NOMO-1 treated with DMSO at 0.1 percent for 48 hours (cell line): ENCODE measurements around the gene RHBDD1.

Experiments used
- DNase-seq: peaks from one replicate; lab custom pipeline; 2025; ENCODE audit not compliant: unreplicated experiment; lab: John Stamatoyannopoulos, UW

The RHBDD1 gene

GRCh38 chr2:226979004-226979403, 143.2 kb downstream of the RHBDD1 start:
- DNase-seq, result no peak

GRCh38 chr2:226981791-226982326, 146.0 kb downstream of the RHBDD1 start:
- DNase-seq, result no peak

GRCh38 chr2:226983895-226984749, 148.3 kb downstream of the RHBDD1 start:
- no peak for DNase-seq

DNA sequence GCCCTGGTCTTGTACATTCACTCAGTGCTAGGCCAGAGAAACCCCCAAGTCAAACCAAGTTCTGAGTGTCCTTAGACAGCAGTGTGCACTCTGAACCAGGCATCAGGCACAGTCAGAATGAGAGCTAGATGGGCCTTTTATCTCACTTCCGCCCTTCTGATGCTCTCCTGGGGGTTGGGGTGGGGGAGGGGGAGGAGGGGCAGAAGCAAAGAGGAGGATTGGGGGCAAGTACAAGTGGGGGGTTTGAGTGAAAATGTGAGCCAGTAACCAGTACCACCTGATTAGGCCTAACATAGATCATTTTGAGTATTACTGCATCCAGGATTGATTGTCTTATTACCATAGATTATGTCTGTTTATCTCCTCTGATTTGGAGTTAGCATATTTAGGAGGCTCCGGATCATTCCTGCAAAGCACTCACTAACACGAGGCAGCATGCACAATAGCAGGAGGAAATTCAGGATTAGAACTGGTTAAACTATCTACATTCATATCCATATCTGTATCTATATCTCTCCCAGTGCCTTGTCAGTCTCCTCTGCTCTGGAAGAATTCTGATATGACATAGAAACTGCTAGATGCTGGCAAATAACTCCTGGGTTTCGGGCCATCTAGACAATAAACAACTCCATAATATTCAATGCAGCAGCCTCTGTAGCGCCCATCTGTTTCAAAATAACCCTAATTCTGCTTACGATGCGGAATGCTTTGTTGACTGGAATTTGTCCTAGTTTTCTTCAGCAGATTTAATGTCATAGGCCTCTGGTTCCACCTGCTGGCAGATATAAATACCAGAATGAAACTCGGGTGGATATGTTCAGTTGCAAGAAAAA, 149.1 kb downstream of the RHBDD1 start:
- DNase-seq, result no peak

DNA sequence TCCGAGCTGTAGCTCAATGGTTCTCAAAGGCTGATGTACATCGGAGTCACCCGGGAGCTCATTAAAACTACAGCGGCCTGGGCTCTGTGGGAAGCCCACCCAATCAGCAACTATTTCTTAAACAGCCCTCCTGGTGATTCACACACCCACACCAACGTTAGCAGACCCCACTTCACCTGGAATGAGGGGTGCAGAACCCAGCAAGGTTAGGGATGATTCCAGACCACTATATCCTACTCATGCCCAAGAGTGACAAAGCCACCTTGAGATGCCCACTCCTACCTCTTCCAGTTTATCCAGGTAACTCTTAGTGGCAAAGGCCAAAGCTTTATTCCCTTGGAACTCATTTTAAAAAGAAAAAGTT, 149.7 kb downstream of the RHBDD1 start:
- no peak for DNase-seq

DNA sequence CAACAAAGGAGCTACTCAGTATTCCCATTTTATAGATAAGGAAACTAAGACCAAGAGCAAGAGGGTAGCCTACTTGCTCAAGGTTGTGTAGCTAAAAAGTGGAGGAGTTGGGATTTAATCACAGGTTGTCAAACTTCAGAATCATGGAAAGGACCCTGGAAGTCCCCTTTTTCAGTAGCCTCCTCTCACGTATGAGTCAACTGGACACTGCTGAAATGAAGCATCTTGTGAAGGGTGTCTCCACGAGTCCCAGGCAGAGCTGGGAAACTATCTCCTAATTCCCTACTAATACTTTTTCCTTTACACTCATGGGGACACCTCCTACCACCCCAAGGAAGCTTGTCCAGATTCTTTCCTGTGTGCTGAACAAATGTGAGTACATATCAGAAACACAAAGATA, 155.8 kb downstream of the RHBDD1 start:
- no peak for DNase-seq

DNA sequence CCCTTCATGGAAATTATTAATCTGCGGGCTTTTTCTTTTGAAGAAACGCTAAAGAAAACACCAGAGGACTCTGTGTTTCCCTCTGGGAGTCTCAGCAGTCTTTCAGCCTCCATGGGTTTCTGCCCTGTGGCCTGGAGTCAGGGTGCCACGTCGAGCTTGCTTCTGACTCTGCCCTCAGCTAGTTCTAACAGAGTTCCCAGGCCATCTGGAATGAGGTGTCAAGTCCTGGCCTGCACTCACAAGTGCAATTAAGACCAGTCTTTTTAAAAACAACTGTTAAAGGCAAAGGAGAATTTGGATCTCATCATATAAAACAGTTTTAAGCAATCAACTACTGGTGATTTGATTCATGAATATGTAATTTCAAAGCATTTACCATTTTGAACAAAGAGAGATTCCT, 157.3 kb downstream of the RHBDD1 start:
- no peak for DNase-seq

DNA sequence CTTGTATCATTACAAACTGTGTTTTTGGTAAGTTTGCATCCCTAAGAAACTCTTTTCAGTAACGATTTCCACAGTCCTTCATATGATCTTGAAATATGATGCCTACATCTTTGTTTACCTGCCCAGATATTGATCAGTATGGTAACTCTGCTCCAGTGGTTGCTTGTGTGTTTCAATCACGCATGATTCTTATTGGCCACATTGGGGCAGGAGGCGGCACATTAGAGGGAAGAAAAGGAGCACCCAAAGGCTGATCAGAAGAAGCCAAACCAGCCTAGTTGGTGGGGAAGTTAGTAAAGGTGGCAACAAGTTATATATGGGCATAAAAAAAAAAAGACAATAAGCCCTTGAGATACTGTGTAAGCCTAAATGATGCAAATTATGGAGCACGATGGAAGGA, 158.9 kb downstream of the RHBDD1 start:
- no peak for DNase-seq

GRCh38 chr2:226995625-226996041, 159.8 kb downstream of the RHBDD1 start:
- DNase-seq, result no peak

- DNase-seq, result peak; percentile 22
These were observed 163.8 kb downstream of the RHBDD1 start for GRCh38 chr2:226999661-227000060.

GRCh38 chr2:227000123-227000522, 164.3 kb downstream of the RHBDD1 start:
- DNase-seq, result no peak

DNA sequence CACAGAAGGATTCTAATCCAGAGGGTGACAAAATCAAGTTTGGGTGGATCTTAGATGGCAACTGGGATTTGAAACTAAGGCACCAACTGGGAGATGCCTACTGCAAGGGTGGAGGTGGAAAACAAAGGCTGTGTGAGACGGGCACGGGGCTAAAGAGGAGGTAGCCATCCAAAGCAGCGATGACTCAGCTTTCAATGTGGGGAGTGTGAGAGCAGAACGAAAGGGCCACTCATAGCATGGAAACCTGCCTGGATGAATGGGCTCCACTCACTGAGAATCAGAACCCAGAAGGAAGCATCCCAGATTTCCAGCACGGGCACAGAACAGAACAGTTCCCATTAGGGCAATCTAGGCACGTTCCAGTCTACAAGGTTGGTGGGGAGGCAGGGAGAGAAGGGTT, 168.6 kb downstream of the RHBDD1 start:
- DNase-seq, result no peak

DNA sequence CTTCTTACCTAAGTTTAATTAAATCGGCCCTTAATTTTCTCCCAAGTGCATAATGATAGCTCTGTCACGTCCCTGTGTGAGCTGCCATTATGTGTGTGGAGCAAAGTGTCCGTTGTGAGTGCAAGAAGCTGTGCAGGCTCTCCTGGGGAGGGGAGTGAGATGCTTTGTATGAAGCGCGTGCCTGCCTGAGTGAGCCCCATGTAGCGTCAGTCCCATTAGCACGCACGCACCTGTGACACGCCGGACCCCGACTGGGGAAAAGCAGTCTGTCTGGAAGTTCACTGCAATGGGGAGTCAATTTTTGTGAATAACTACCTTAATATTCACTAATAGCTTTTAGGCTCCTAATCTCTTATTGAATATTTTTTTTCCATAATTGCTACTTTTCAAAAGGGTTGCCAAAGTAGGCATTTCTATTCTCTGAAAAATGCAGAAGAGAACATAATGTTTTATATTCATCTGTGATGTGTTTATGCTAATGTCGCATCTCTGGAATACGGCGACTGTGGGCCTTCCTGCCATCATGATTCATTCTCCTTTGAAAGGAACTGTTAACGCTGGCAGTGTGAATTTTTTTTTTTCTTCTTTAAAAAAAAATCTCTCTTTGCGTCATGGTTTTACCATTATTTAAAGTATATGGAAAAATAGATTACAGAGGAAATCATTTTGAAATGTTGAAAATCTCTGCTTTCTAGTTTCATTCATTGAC, 170.5 kb downstream of the RHBDD1 start:
- DNase-seq, result no peak

DNA sequence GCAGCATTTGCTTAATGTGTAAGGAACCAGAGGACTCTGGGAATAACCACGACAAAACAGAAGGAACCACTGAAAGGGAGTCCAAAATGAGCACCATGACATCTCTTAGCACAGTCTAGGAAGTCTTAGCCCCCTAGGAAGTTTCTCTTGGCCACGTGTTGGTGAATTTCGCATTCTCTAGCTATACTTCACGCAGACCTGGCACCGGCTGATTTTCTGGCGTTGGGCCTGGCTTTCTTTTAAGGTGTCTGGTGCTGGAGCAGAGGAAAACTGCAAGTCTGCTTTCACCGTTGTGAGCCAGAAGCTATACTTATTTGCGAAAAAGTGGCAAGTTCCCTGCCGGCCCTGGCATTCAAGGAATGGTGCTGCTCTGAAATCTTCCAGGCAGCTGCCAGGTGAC, 171.3 kb downstream of the RHBDD1 start:
- no peak for DNase-seq

- DNase-seq, result no peak
These were observed 172.1 kb downstream of the RHBDD1 start for GRCh38 chr2:227007940-227008339.

- DNase-seq, result no peak
These were observed 174.6 kb downstream of the RHBDD1 start for GRCh38 chr2:227010433-227010832.

- no peak for DNase-seq
These were observed 177.5 kb downstream of the RHBDD1 start for GRCh38 chr2:227013330-227013729.

DNA sequence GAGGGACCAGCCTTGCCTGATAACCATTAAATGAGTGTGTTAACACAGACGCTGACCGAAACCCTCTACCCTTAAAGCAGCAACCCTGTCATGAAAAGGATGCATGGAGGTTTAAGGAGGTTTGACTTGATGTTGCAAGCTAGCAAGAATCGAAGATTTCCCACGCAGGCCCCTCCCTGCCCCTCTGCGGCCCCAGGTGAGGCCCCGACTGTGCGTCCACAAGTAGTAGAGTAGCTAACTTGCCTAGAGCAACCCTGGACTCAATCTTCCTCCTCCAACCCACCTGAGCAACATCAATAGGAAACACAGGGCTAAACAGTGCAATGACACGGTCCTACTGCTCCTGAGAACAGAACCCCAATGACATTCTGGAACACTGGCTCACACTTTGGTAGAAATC, 178.0 kb downstream of the RHBDD1 start:
- DNase-seq, result no peak

GRCh38 chr2:227016894-227017293, 181.0 kb downstream of the RHBDD1 start:
- DNase-seq, result no peak

GRCh38 chr2:227020416-227020815, 184.6 kb downstream of the RHBDD1 start:
- no peak for DNase-seq

DNA sequence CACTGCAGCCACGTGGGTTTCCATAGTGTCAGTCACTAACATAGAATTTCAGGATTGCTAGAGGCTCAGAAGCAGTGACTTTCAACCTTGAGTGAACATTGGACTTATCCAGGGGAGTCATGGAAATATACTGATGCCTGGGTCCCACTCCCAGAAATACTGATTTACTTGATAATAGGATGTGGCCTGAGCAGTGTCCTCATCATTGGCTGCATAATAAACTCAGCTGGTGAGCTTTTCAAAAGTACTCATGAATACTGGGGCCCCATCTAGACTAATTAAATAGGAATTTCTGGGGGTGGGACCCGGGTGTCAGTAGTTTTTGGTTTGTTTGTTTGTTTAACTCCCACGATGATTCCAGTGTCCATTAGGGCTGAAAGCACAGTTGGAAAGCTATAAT, 186.8 kb downstream of the RHBDD1 start:
- DNase-seq, result no peak
